Transverse colon (tissue), 4 donors: Measurements from ENCODE around the gene SLC37A1. TPM values are rescaled to one million over a fixed set of nuclear protein-coding genes. Genes with fewer than 3 reads are reported as not detected.

Experiments used
- DNase-seq: peaks from one replicate; pipeline ENCODE4 v3.0.0-alpha.2; 2019
- H3K27ac ChIP-seq, 4 donors: fragments of 200-600 bp; sonication (generic); 2 replicates each; pipeline ENCODE4 v1.5.1; 2016 to 2018; ENCODE audit warnings: inconsistent platforms in 4 of 4
- H3K27me3 ChIP-seq: fragments of 200-600 bp; sonication (generic); 2 replicates; pipeline ENCODE4 v1.5.1; 2017; ENCODE audit warnings: inconsistent platforms
- H3K36me3 ChIP-seq, 4 donors: fragments of 200-600 bp; sonication (generic); 2 replicates each; pipeline ENCODE4 v1.5.1; 2017 to 2019; ENCODE audit warnings: inconsistent platforms in 4 of 4
- H3K4me1 ChIP-seq, 4 donors: fragments of 200-600 bp; sonication (generic); 2 replicates each; pipeline ENCODE4 v1.5.1; 2017 to 2020; ENCODE audit warnings: inconsistent platforms in 4 of 4
- H3K4me3 ChIP-seq, 4 donors: fragments of 200-600 bp; sonication (generic); 1 replicate in 1 of 4; 2 replicates in 3 of 4; pipeline versions ENCODE4 v1.5.1 to v1.6.1; 2017 to 2019; ENCODE audit warnings: inconsistent platforms in 4 of 4
- H3K9me3 ChIP-seq, 2 donors: fragments of 200-600 bp; sonication (generic); 2 replicates each; pipeline ENCODE4 v1.5.1; 2017 to 2019; ENCODE audit warnings: inconsistent platforms in 2 of 2
- CTCF ChIP-seq, 5 experiments: fragments of 200-600 bp in 3 of 5; fragments of 450-650 bp in 2 of 5; sonication (generic) in 3 of 5; IDR thresholded peaks; 1 replicate in 2 of 5; 2 replicates in 3 of 5; pipeline ENCODE4 v1.5.1; 2016 to 2017; ENCODE audit warnings: antibody characterized with exemption in 5 of 5, inconsistent platforms in 3 of 5, mild to moderate bottlenecking in 2 of 5, moderate library complexity in 1 of 5
- EP300 ChIP-seq: sonication (generic); formaldehyde crosslinking; IDR thresholded peaks from one replicate; pipeline ENCODE4 v1.6.1; 2017; ENCODE audit warnings: antibody characterized with exemption, low read depth
- POLR2A ChIP-seq: fragments of 450-650 bp; IDR thresholded peaks from one replicate; pipeline ENCODE4 v1.6.1; 2016; ENCODE audit warnings: antibody characterized with exemption, mild to moderate bottlenecking, moderate library complexity
- POLR2AphosphoS5 ChIP-seq, 3 donors: sonication (generic); formaldehyde crosslinking; IDR thresholded peaks; one replicate each; pipeline ENCODE4 v1.6.1; 2016; ENCODE audit warnings: antibody characterized with exemption in 3 of 3
- WGBS, 2 donors: methylation state at CpG; one replicate each; pipeline ENCODE4 v1.1.5; 2018; ENCODE audit warnings: low coverage in 1 of 2; 5-methylcytosine and 5-hydroxymethylcytosine counted together
- in situ Hi-C, 4 donors: fragments of 200-750 bp; cut with MboI; loops; one replicate each; pipeline versions ENCODE4 v1.15.0 to v1.15.1; 2017; ENCODE audit warnings: low sequenced_read_pairs in 3 of 4, low pct_ligation_motif_present in 1 of 4, low pct_unique_long_range_greater_than_20kb in 1 of 4
- intact Hi-C: fragments of 100-400 bp; cut with DNase I; formaldehyde crosslinking; loops from one replicate; pipeline ENCODE4 v1.15.1; 2023; ENCODE audit warnings: low total_unique reads
- total RNA-seq, 4 donors: library from RNA; depleted of rRNA; stranded (reverse); fragments of >200 nt; gene quantifications; one replicate each; pipeline ENCODE4 v1.1.0, GENCODE V29; 2016

The SLC37A1 gene
- total RNA-seq, 4 donors from 2014 or later: 80.8 to 139 (median 117) TPM

GRCh38 chr21:42572906-42573495 is 59.3 kb downstream of the SLC37A1 start:
- WGBS, 2 donors: 92 to 96% methylated on average over 6 to 12 of the region's 12 CpGs
- TF ChIP-seq POLR2AphosphoS5 (IDR thresholded peaks at IDR 0.05): no peak
- no peak for TF ChIP-seq EP300
- no peak for TF ChIP-seq CTCF (IDR thresholded peaks at IDR 0.05)
- TF ChIP-seq POLR2A: no peak
- intact Hi-C loops: no loop called here
- H3K36me3 ChIP-seq: peaks cover 0 to 37% (median 8%) of the 10 kb centered on the region in 4 donors
- no peaks in the 10 kb centered on the region for H3K9me3 ChIP-seq
- in situ Hi-C loops: loop anchor here in 1 of 4 donors (25.0 kb wide), 1 partner anchor 261 kb away; the partner anchor contains the start of gene TFF3
- no peak overlapping the region for H3K4me3 ChIP-seq
- no peaks in the 10 kb centered on the region for H3K27me3 ChIP-seq
- DNase-seq: peak; percentile 3
- H3K27ac ChIP-seq: no peak overlapping the region
- H3K4me1 ChIP-seq: no peaks in the 10 kb centered on the region

GRCh38 chr21:42574234-42575027 is 60.8 kb downstream of the SLC37A1 start:
- 87 to 92% methylated on average over 1 to 7 of the region's 7 CpGs for WGBS, 2 donors
- Histone ChIP-seq H3K4me1 (no peaks in the 10 kb centered on the region), H3K9me3 (no peaks in the 10 kb centered on the region), H3K27me3 (no peaks in the 10 kb centered on the region), H3K4me3 (no peak overlapping the region), H3K36me3 (peaks cover 0 to 29% (median 4%) of the 10 kb centered on the region in 4 donors), H3K27ac (no peak overlapping the region)
- intact Hi-C loops: no loop called here
- in situ Hi-C loops: loop anchor here in 2 of 4 donors (25.0 kb wide), 3 partner anchors 188 to 262 kb away; partner anchors contain the start of gene TFF3 (in 1 of the 2)
- DNase-seq: peak; percentile 9
- no peak for TF ChIP-seq POLR2A
- no peak for TF ChIP-seq CTCF (IDR thresholded peaks at IDR 0.05)
- no peak for TF ChIP-seq EP300
- TF ChIP-seq POLR2AphosphoS5 (IDR thresholded peaks at IDR 0.05): no peak

GRCh38 chr21:42575111-42575510 is 61.5 kb downstream of the SLC37A1 start:
- in situ Hi-C loops (loop anchor here in 2 of 4 donors (25.0 kb wide), 2 partner anchors 187 to 237 kb away; no protein-coding TSS in a partner anchor), intact Hi-C loops (no loop called here)
- no peaks in the 10 kb centered on the region for H3K4me1 ChIP-seq
- TF ChIP-seq CTCF (IDR thresholded peaks at IDR 0.05): no peak
- no peak for TF ChIP-seq EP300
- no peak for TF ChIP-seq POLR2AphosphoS5 (IDR thresholded peaks at IDR 0.05)
- TF ChIP-seq POLR2A: no peak
- H3K36me3 ChIP-seq: peaks cover 0 to 29% (median 4%) of the 10 kb centered on the region in 4 donors
- no peaks in the 10 kb centered on the region for H3K27me3 ChIP-seq
- WGBS, 2 donors: 94% methylated on average over 8 of the region's 8 CpGs; no CpG with 5 or more reads in 1 of the 2 donors
- H3K9me3 ChIP-seq: no peaks in the 10 kb centered on the region
- H3K4me3 ChIP-seq: no peak overlapping the region
- DNase-seq: peak; percentile 3
- H3K27ac ChIP-seq: no peak overlapping the region

GRCh38 chr21:42576639-42577038 is 63.0 kb downstream of the SLC37A1 start:
- no peak overlapping the region for H3K4me3 ChIP-seq
- H3K36me3 ChIP-seq: peaks cover 0 to 26% (median 2%) of the 10 kb centered on the region in 4 donors
- H3K9me3 ChIP-seq: no peaks in the 10 kb centered on the region
- H3K27me3 ChIP-seq: no peaks in the 10 kb centered on the region
- H3K4me1 ChIP-seq: no peaks in the 10 kb centered on the region
- H3K27ac ChIP-seq: no peak overlapping the region
- 97 to 100% methylated on average over 1 of the region's 1 CpG for WGBS, 2 donors
- in situ Hi-C loops: loop anchor here in 2 of 4 donors (25.0 kb wide), 2 partner anchors 186 to 236 kb away; no protein-coding TSS in a partner anchor
- TF ChIP-seq EP300 (no peak), CTCF (IDR thresholded peaks at IDR 0.05) (no peak), POLR2A (no peak), POLR2AphosphoS5 (IDR thresholded peaks at IDR 0.05) (no peak)
- no peak for DNase-seq
- intact Hi-C loops: no loop called here
